Stomach (tissue), 9 donors: ENCODE results near the gene PTPRT. TPM values are rescaled to one million over a fixed set of nuclear protein-coding genes. Genes with fewer than 3 reads are reported as not detected.
"Not testable (repeated sequence)": the region's sequence is repeated elsewhere in the genome, so short reads cannot be mapped to it uniquely, and the experiment has no call there.

ENCODE experiments used
- DNase-seq, 2 donors: peaks; one replicate each; pipeline versions ENCODE4 v3.0.0 to v3.0.0-alpha.2; 2013 to 2019
- H3K27ac ChIP-seq, 5 donors: fragments of 200-600 bp in 4 of 5; sonication (generic) in 4 of 5; one replicate each; pipeline ENCODE4 v1.5.1; 2013 to 2019; ENCODE audit warnings: mild to moderate bottlenecking in 1 of 5, moderate library complexity in 1 of 5
- H3K27me3 ChIP-seq, 3 donors: fragments of 200-600 bp; sonication (generic); one replicate each; pipeline ENCODE4 v1.5.1; 2017 to 2019; ENCODE audit warnings: mixed run types in 1 of 3
- H3K36me3 ChIP-seq, 4 donors: fragments of 200-600 bp; sonication (generic); 1 replicate in 3 of 4; 2 replicates in 1 of 4; pipeline ENCODE4 v1.5.1; 2016 to 2019
- H3K4me1 ChIP-seq, 4 donors: fragments of 200-600 bp; sonication (generic); one replicate each; pipeline ENCODE4 v1.5.1; 2016 to 2019
- H3K4me3 ChIP-seq, 4 donors: fragments of 200-600 bp; sonication (generic) in 3 of 4; one replicate each; pipeline ENCODE4 v1.5.1; 2016 to 2019; ENCODE audit warnings: mild to moderate bottlenecking in 1 of 4
- H3K9me3 ChIP-seq, 4 donors: fragments of 200-600 bp; sonication (generic); one replicate each; pipeline ENCODE4 v1.5.1; 2016 to 2019
- CTCF ChIP-seq, 7 experiments: fragments of 450-650 bp in 4 of 7; fragments of 200-600 bp in 3 of 7; sonication (generic) in 3 of 7; IDR thresholded peaks; one replicate each; pipeline ENCODE4 v1.5.1; 2016 to 2019; ENCODE audit warnings: antibody characterized with exemption in 7 of 7, control low read depth in 2 of 7, mild to moderate bottlenecking in 1 of 7
- EP300 ChIP-seq: sonication (generic); formaldehyde crosslinking; IDR thresholded peaks from one replicate; pipeline ENCODE4 v1.6.1; 2017; ENCODE audit warnings: antibody characterized with exemption
- POLR2A ChIP-seq, 4 donors: fragments of 450-650 bp; IDR thresholded peaks; one replicate each; pipeline ENCODE4 v1.6.1; 2016; ENCODE audit warnings: antibody characterized with exemption in 4 of 4, control low read depth in 2 of 4, mild to moderate bottlenecking in 1 of 4, moderate library complexity in 1 of 4
- POLR2AphosphoS5 ChIP-seq, 3 donors: sonication (generic); formaldehyde crosslinking; IDR thresholded peaks; one replicate each; pipeline ENCODE4 v1.6.1; 2016; ENCODE audit warnings: antibody characterized with exemption in 3 of 3
- WGBS, 5 donors: extraction: QIAGEN DNeasy Blood & Tissue Kit in 3 of 5; methylation state at CpG; one replicate each; pipeline versions ENCODE4 v1.1.5 to v1.1.7; 2013 to 2018; 5-methylcytosine and 5-hydroxymethylcytosine counted together
- intact Hi-C: fragments of 100-400 bp; cut with DNase I; formaldehyde crosslinking; loops from one replicate; pipeline ENCODE4 v1.15.1; 2023; ENCODE audit warnings: low total_unique reads
- polyA plus RNA-seq, 3 donors: library from polyadenylated mRNA; stranded (reverse); fragments of 200-250 nt; gene quantifications; one replicate each; pipeline ENCODE4 v1.2.3, GENCODE V29; 2013
- total RNA-seq, 5 donors: library from RNA; depleted of rRNA; stranded (reverse); fragments of >200 nt; gene quantifications; one replicate each; pipeline versions ENCODE4 v1.1.0 to v1.2.3, GENCODE V29; 2014 to 2016
- donor health status: healthy with polysubstance abuse.
- donor health status: Bipolar disorder and iron deficiency.
- donor health status: healthy.

PTPRT gene
- total and polyA plus RNA-seq, 8 donors, result 0.05 to 11.6 (median 1.7) TPM; not detected in 2

DNA sequence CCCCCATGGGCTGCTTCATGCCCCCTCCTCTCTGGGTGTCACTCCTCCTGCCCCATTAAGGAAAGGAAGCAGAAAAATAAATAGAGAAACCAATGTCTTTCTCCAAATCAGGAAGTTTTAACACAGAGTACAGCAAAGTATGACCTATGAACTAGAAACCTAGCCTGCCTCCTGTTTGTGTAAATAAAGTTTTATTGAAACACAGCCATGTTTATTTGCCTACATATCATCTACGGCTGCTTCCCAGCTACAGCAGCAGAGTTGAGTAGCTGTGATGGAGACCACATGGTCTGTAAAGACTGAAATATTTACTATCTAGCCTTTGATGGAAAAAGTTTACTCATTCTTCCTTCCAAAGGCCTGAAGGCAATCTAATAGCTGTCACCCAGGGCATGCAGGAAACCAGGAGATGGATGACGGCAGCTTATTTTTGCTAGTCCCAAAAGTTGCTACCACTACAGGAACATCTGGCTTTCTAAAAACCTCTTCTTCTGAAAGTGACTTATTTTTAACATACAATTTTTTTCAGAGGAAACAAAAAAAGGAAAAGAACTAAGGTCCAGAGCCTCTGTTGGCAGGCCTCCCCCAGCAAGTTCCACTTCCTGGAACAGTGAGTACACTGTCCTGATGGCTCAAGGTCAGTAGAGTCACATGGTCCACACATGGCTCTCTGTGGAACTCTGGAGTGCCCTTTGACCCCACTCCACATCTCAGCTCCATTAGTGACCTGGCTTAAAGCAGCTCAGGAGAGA is 287.8 kb downstream of the PTPRT start:
- no peaks in the 10 kb centered on the region for H3K36me3 ChIP-seq
- H3K4me3 ChIP-seq, result no peak overlapping the region
- DNase-seq, result peak in 1 of 2 donors; percentile 51
- H3K27ac ChIP-seq, result peak overlapping the region in 1 of 5 donors; percentile 16
- 36 to 47% (median 44%) methylated on average over 2 of the region's 2 CpGs for WGBS, 5 donors
- intact Hi-C loops, result no loop called here
- no peaks in the 10 kb centered on the region for H3K4me1 ChIP-seq
- no peak for TF ChIP-seq CTCF (IDR thresholded peaks at IDR 0.05)
- TF ChIP-seq POLR2AphosphoS5 (IDR thresholded peaks at IDR 0.05), result no peak
- TF ChIP-seq POLR2A (IDR thresholded peaks at IDR 0.05), result no peak
- TF ChIP-seq EP300, result no peak
- H3K9me3 ChIP-seq, result no peaks in the 10 kb centered on the region
- H3K27me3 ChIP-seq, result no peaks in the 10 kb centered on the region

DNA sequence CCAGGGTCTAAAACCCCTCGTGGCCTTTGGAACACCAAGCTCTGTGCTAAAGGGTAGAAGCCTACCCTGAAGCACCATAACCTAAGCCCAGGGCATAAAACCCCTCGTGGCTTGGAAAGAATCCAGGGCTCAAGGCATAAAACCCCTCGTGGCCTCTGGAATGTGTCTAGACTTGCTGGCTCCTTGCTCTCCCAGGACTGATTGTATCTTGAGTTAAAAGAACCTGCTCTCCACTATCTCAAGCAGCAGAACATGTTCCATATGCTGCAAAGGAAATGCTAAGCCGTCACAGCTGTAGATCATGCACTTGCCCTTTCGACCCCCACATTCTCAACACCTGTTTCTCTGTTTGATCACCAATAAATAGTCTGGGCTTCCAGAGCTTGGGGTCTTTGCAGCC is 288.9 kb downstream of the PTPRT start:
- H3K4me1 ChIP-seq, H3K4me3 ChIP-seq, intact Hi-C loops, H3K27me3 ChIP-seq, H3K27ac ChIP-seq, H3K9me3 ChIP-seq, DNase-seq, H3K36me3 ChIP-seq: not testable (repeated sequence)
- 22 to 33% (median 29%) methylated on average over 5 of the region's 5 CpGs for WGBS, 5 donors

GRCh38 chr20:42895020-42895419 is 294.7 kb downstream of the PTPRT start:
- no peak for DNase-seq
- H3K4me1 ChIP-seq, result no peaks in the 10 kb centered on the region
- H3K4me3 ChIP-seq, result no peak overlapping the region
- no peaks in the 10 kb centered on the region for H3K36me3 ChIP-seq
- H3K9me3 ChIP-seq, result peaks cover 0 to 8% (median 0%) of the 10 kb centered on the region in 4 donors
- intact Hi-C loops, result no loop called here
- no peaks in the 10 kb centered on the region for H3K27me3 ChIP-seq
- TF ChIP-seq EP300 (no peak), POLR2A (IDR thresholded peaks at IDR 0.05) (no peak), CTCF (IDR thresholded peaks at IDR 0.05) (no peak), POLR2AphosphoS5 (IDR thresholded peaks at IDR 0.05) (no peak)
- WGBS, 5 donors, result 61 to 92% (median 77%) methylated on average over 1 of the region's 1 CpG
- H3K27ac ChIP-seq, result no peak overlapping the region

- Histone ChIP-seq H3K27me3 (no peaks in the 10 kb centered on the region), H3K27ac (no peak overlapping the region), H3K9me3 (peaks cover 0 to 8% (median 0%) of the 10 kb centered on the region in 4 donors), H3K36me3 (no peaks in the 10 kb centered on the region), H3K4me3 (no peak overlapping the region), H3K4me1 (no peaks in the 10 kb centered on the region)
- DNase-seq, result no peak
- TF ChIP-seq POLR2A (IDR thresholded peaks at IDR 0.05), result no peak
- TF ChIP-seq EP300, result no peak
- no peak for TF ChIP-seq CTCF (IDR thresholded peaks at IDR 0.05)
- no peak for TF ChIP-seq POLR2AphosphoS5 (IDR thresholded peaks at IDR 0.05)
- intact Hi-C loops, result no loop called here
- WGBS, 5 donors, result 35 to 62% (median 52%) methylated on average over 3 of the region's 3 CpGs
Measured at GRCh38 chr20:42894483-42894882, 295.2 kb downstream of the PTPRT start.

DNA sequence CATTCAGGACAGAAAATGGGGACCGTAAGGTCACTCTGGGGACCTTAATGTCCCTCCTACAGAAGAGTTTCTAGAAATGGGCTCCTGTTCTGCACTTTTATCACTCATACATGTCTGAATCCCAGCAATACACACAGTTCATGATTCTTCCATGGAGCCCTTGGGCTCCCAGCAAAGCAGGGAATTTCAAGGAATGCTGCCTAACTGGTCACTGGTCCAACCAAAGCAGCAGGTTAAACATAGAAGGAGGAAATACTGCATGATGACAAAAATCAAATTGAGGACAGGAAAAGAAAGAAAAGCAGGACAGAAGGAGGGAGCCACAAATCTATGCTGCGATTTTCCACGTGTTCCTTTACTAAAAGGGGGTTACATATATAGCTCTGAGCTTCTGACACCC is 300.2 kb downstream of the PTPRT start:
- Histone ChIP-seq H3K27ac (no peak overlapping the region), H3K4me3 (no peak overlapping the region), H3K27me3 (no peaks in the 10 kb centered on the region), H3K4me1 (no peaks in the 10 kb centered on the region), H3K9me3 (peaks cover 0 to 8% (median 0%) of the 10 kb centered on the region in 4 donors), H3K36me3 (no peaks in the 10 kb centered on the region)
- no peak for DNase-seq
- WGBS, 5 donors, result 74 to 88% (median 81%) methylated on average over 3 of the region's 3 CpGs
- TF ChIP-seq POLR2A (IDR thresholded peaks at IDR 0.05), result no peak
- TF ChIP-seq POLR2AphosphoS5 (IDR thresholded peaks at IDR 0.05), result no peak
- no peak for TF ChIP-seq EP300
- no peak for TF ChIP-seq CTCF (IDR thresholded peaks at IDR 0.05)
- intact Hi-C loops, result no loop called here
